GM19240 (cell line): Measurements from ENCODE around the gene SMG6.
"Not testable (repeated sequence)": the region's sequence is repeated elsewhere in the genome, so short reads cannot be mapped to it uniquely, and the experiment has no call there.

Source experiments
- DNase-seq: peaks from one replicate; pipeline ENCODE4 v3.0.0; 2011; ENCODE audit warnings: low spot score; ENCODE audit not compliant: insufficient read length

SMG6 gene

GRCh38 chr17:2207815-2208515 lies 95.6 kb downstream of the SMG6 start:
- DNase-seq: no peak

DNA sequence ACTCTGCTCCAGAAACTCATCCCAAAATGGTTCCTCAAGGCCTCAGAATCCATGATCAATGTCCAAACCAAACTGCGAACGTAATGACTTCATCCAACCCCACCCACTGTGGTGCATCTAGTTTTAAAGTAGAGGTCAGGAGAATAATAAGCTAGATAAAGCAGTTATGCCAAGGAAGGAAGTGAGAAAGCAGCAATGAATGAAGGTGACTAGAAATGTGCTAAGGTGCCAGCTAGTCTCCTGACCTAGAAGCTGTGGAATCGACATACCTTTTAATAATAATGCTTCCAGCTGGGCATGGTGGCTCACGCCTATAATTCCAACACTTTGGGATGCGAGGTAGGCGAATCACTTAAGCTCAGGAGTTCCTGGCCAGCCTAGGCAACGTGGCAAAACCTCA lies 99.2 kb downstream of the SMG6 start:
- no peak for DNase-seq

DNA sequence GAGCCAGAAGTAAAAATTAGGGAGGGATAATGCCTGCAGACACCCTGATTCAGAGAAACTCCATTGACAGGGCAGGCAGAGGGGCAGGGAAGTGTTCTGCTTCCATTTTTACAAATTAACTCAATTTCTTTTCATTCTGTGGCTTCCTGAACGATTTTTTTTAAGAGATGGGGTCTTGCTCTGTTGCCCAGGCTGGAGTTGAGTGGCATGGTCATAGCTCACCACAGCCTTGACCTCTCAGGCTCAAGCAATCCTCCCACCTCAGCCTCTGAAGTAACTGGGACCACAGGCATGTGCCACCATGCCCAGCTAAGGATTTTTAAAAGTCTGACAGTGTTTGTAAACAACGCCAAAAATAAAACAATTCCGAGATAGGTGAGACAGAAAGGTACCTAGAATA lies 99.8 kb downstream of the SMG6 start:
- DNase-seq: no peak

GRCh38 chr17:2202996-2203575 lies 100.5 kb downstream of the SMG6 start:
- no peak for DNase-seq

DNA sequence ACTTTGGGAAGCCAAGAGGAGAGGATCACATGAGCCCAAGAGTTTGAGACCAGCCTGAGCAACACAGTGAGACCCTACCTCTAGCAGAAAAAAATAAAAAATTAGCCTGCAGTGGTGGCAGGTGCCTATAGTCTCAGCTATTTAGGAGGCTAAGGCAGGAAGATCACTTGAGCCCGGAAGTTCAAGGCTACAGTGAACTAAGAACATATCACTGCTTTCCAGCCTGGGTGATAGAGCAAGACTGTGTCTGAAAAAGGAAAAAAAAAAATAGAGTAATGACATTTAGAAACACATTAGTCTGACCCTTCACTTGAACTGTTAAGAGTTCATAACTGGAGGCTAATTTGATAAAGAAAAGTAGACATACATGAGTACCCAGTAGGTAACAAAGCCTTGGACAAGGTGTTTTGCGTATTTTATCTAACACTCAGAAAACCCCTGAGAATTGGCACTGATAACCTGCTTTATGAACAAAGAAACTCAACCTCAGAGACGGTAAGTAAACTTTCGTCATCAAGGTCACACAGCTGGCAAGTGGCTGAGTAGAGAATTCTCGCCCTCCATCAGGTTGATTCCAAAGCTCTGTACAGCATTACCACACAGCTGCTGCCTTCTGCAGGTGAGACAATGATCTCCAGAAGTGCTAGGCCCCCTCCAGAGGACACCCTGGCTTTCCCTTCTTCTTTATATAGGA lies 101.1 kb downstream of the SMG6 start:
- no peak for DNase-seq

GRCh38 chr17:2199386-2199785 lies 104.2 kb downstream of the SMG6 start:
- DNase-seq: not testable (repeated sequence)

DNA sequence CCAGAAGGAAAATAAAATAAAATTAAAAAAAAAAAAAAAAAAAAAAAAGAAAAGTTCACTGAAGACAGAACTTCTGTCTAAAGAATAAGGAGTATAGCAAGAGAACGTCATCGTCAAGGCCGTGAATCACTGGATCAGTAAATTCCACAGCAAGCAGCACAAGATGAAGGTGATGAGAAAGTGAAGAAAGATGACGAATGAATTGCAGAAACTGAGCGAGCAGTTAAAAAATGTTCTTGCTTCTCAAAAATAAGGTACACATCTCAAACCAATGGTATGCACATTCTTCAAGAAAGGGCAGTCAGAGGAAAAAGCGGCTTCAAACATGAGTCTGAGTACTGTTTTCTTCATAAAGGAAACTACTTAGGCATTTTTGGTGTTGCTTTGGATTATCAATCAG lies 104.7 kb downstream of the SMG6 start:
- no peak for DNase-seq

DNA sequence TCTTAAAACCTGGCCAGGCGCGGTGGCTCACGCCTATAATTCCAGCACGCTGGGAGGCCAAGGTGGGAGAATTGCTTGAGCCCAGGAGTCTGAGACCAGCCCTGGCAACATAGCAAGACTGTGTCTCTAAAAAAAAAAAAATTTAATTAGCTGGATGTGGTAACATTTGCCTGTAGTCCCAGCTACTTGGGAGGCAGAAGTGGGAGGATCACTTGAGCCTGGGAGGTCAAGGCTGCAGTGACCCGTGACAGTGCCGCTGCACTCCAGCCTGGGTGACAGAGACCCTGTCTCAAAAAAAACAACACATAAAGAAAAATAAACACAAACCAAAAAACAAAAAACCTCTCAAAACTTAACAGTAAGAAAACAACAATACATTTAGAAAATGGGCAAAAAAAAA lies 106.3 kb downstream of the SMG6 start:
- DNase-seq: no peak

DNA sequence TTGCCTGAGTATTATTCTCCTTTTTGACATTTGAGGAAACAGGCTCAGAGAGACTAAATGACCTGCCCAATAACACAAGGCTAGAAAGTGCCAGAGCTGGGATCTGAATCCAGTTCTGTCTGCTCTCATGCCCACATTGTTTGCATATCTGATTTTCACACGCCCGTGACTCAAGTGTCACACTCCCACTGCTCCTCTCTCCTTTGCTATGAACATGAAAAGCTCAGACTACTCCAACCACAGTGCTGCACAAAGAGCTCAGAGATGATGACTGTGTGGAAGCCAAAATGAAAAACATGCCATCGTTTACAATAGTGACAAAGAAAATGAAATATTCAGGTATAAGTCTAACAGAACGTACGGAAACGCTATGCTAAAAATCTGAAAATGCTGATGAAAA lies 107.9 kb downstream of the SMG6 start:
- DNase-seq: no peak

DNA sequence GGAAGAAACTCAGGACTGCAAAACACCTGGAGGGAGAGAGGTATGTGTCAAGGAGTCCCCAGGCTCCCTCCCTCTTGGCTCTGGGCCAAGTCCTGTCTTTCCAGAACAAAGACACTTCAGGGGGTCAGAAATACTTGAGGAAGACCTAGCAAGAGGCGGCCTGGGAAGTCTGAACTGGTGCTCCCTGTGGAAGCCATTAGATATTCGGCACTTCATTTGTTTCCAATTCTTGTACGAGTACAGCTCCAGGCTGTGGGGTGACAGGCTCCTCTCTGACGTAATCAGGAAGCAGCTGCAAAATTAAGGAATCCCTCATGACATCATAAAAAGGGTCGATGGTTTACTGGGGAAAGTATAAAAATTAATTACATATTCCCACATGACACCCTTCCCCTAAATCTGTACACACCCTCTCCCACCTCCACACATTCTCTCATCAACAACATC lies 108.7 kb downstream of the SMG6 start:
- DNase-seq: no peak

DNA sequence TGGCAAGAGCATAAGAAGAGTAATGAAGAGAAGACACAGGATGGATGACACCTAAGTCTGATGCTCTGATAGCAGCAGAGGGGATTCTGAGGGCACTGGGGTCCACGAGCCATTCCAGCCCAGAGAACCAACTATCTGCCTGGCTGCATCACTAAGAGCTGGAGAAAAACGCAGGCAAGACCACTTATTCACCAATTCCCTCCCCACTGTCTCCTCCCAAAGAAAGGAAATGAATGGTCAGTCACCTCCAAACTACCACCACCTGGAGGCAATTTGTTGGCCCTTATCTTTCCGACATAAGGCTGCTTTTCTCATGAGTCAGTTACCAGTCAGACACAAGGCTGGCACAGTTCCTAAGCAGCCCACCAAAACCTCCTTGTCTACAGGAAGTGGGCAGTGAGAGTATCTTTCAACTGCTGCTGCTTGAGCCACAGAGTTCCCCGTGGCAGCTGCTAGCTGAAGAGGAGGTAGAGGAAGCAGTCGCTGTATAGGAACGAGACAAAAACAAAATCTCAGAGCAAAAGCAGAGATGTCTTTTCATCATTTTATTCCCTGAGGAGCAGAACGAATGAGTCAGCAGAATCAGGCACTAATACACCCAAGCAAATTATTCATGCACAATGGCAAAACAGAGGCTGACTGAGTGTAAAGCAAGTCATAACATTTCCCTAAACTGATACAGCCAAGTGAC lies 111.1 kb downstream of the SMG6 start:
- no peak for DNase-seq

- no peak for DNase-seq
These were observed 111.8 kb downstream of the SMG6 start for GRCh38 chr17:2191785-2192184.

DNA sequence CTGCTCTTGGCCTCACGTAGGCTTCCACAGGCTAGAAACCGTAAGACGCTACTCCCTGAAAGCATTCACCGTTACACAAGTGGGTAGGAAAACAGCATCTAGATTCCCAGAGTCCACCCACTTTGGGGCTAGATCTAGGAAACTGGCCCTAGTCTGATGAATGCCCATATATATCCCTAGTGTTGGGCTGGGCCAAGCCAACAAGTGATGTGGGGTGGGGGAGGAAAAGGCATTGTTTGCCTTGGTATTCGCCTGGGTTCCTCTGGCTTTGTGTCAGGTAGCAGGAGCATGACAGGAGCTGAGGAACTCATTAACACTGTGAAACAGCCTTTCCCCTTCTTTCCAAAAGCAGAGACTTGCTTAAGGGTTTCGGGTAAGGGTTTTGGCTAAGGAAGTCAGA lies 112.4 kb downstream of the SMG6 start:
- no peak for DNase-seq

- DNase-seq: no peak
These were observed 113.6 kb downstream of the SMG6 start for GRCh38 chr17:2190014-2190413.

GRCh38 chr17:2188971-2189630 lies 114.5 kb downstream of the SMG6 start:
- no peak for DNase-seq

- DNase-seq: no peak
These were observed 115.8 kb downstream of the SMG6 start for GRCh38 chr17:2187758-2188157.

DNA sequence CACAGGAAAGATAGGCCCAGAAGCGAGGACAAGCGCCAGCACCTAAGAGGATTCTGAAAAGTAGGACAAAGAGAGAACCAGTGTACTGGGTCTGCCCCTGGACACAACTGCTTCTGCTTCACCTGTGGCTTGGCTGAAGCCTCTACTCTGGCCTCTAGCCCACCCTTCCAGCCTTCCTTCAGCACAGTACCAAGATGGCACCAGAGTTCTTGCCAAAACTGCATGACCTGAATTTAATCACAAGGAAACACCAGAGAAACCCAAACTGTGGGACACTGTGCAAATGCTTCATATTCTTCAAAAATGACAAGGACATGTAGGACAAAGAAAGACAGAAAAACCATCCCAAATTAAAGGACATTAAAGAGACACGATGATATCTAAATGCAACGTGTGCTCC lies 116.6 kb downstream of the SMG6 start:
- no peak for DNase-seq

DNA sequence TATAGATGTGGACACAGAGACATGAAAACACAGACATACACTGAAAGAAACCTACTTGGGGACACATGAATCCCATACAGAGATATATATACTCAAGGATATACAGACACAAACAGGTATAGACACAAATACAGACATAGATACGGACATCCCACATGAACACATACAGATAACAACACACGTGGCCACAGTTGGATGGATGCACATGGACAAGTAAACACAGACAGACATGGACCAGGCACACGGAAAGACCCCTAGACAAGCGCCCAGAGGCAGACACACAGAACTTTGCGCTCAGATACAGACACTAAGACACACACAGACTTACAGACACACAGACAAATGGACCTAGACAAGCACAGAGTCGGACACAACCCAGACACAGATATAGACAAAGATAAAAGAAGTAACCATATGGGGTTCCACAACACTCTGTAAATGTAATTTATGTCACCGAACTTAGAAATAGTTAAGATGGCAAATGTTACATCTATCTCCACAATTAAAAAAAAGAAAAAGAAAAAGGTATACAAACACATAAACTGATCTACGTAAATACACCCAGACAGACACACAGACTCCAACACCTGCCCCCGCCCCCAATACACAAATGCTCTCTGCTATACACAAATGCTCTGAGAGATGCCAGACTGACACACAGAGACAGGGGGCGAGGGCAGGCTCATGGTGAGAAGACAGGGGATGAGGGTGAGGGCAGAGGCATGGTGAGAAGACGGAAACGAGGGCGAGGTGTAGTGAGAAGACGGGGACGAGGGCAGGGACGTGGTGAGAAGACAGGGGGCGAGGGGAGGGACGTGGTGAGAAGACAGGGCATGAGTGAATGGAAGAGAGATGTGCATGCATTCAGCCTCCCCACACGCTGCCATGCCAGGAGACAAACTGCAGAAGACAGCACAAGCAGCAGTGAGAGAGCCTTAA lies 118.3 kb downstream of the SMG6 start:
- DNase-seq: no peak

DNA sequence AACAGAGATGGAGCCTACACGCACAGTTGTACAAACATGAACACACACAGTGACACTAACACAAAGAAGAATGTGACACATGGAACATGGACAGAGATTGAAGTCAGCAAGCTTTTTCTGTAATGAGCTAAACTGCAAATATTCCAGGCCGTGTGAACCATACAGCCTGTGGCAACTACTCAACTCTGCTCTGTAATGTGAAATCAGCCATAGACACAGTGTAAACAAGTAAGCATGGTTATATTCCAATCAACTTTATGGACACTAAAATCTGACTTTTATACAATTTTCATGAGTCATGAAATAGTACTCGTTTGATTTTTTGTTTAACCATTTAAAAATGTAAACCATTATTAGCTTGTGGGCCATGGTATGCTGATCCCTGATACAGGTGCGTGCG lies 120.2 kb downstream of the SMG6 start:
- DNase-seq: no peak

GRCh38 chr17:2181897-2182448 lies 121.6 kb downstream of the SMG6 start:
- DNase-seq: no peak
